A549 (cell line): ENCODE data around the gene CENPQ.

Experiments used
- EHMT2 ChIP-seq: fragments of 200-600 bp; sonication (generic); IDR thresholded peaks from 2 replicates; pipeline ENCODE4 v1.6.1; 2016; ENCODE audit warnings: antibody characterized with exemption, low read depth, mild to moderate bottlenecking, moderate library complexity
- EP300 ChIP-seq, 2 experiments: fragments of >200 bp; sonication (Bioruptor Twin); formaldehyde crosslinking; IDR thresholded peaks; 2 replicates in 1 of 2; 3 replicates in 1 of 2; pipeline ENCODE4 v1.6.1; 2016 to 2017
- MYC ChIP-seq: IDR thresholded peaks from 2 replicates; pipeline ENCODE4 v1.6.1; 2012; ENCODE audit warnings: mild to moderate bottlenecking, inconsistent platforms, low read length, improper control_type of control experiment, borderline replicate concordance
- POLR2A ChIP-seq: IDR thresholded peaks from 2 replicates; pipeline ENCODE4 v1.6.1; 2012; ENCODE audit warnings: mild to moderate bottlenecking, low read length
- RARB ChIP-seq: fragments of 250-450 bp; sonication (Bioruptor Pico); IDR thresholded peaks from 2 replicates; pipeline ENCODE4 v1.8.0; 2021; ENCODE audit warnings: mild to moderate bottlenecking, moderate library complexity
- RFX5 ChIP-seq: fragments of 450-650 bp; IDR thresholded peaks from 2 replicates; pipeline ENCODE4 v1.7.1; 2014; ENCODE audit warnings: antibody characterized with exemption, mild to moderate bottlenecking, moderate library complexity
- TF ChIP-seq, protein P1 (sequence below): fragments of 200-600 bp; sonication (generic); IDR thresholded peaks from 2 replicates; pipeline ENCODE4 v1.6.1; 2016; ENCODE audit warnings: antibody characterized with exemption, mild to moderate bottlenecking, moderate library complexity
- TF ChIP-seq, protein P2 (sequence below): fragments of >200 bp; sonication (Bioruptor Twin); formaldehyde crosslinking; IDR thresholded peaks from 3 replicates; pipeline ENCODE4 v1.5.1; 2016

DNA sequence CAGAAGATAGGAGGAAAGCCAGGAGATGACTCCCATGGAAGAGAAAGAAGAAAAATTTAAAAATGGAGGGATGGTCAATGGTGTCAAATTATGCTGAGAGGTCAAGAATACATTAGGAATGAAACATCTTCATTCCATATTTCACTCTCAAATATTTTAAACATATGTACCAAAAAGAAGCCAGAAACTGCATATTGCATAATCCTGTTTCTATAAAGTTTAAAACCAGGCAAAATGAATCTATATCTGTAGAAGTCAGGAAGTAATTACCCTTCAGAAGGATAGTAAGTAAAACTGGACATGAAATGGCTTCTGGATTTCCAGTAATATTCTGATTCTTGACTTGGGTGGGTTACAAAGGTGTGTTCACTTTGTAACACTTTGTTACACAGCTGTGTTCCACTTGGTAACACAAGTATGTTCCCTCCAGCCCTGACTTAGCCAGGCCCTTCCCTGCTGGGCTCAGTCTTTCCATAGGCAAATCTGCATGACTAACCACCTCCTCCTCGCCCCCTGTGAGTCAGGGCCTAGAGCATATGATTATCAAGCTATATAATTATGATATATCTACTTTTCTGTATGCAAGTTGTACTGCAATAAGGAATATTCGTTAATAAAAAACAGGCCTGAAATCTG, 67.1 kb downstream of the CENPQ start:
- no peak for TF ChIP-seq EHMT2
- TF ChIP-seq MYC = no peak
- TF ChIP-seq RFX5 = no peak
- no peak for TF ChIP-seq EP300 (IDR thresholded peaks at IDR 0.05)
- TF ChIP-seq, protein P1, sequence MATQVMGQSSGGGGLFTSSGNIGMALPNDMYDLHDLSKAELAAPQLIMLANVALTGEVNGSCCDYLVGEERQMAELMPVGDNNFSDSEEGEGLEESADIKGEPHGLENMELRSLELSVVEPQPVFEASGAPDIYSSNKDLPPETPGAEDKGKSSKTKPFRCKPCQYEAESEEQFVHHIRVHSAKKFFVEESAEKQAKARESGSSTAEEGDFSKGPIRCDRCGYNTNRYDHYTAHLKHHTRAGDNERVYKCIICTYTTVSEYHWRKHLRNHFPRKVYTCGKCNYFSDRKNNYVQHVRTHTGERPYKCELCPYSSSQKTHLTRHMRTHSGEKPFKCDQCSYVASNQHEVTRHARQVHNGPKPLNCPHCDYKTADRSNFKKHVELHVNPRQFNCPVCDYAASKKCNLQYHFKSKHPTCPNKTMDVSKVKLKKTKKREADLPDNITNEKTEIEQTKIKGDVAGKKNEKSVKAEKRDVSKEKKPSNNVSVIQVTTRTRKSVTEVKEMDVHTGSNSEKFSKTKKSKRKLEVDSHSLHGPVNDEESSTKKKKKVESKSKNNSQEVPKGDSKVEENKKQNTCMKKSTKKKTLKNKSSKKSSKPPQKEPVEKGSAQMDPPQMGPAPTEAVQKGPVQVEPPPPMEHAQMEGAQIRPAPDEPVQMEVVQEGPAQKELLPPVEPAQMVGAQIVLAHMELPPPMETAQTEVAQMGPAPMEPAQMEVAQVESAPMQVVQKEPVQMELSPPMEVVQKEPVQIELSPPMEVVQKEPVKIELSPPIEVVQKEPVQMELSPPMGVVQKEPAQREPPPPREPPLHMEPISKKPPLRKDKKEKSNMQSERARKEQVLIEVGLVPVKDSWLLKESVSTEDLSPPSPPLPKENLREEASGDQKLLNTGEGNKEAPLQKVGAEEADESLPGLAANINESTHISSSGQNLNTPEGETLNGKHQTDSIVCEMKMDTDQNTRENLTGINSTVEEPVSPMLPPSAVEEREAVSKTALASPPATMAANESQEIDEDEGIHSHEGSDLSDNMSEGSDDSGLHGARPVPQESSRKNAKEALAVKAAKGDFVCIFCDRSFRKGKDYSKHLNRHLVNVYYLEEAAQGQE = no peak
- TF ChIP-seq POLR2A = no peak
- TF ChIP-seq, protein P2, sequence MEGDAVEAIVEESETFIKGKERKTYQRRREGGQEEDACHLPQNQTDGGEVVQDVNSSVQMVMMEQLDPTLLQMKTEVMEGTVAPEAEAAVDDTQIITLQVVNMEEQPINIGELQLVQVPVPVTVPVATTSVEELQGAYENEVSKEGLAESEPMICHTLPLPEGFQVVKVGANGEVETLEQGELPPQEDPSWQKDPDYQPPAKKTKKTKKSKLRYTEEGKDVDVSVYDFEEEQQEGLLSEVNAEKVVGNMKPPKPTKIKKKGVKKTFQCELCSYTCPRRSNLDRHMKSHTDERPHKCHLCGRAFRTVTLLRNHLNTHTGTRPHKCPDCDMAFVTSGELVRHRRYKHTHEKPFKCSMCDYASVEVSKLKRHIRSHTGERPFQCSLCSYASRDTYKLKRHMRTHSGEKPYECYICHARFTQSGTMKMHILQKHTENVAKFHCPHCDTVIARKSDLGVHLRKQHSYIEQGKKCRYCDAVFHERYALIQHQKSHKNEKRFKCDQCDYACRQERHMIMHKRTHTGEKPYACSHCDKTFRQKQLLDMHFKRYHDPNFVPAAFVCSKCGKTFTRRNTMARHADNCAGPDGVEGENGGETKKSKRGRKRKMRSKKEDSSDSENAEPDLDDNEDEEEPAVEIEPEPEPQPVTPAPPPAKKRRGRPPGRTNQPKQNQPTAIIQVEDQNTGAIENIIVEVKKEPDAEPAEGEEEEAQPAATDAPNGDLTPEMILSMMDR = no peak
- TF ChIP-seq RARB (CRISPR knock-in tag) = no peak
